ENCODE data around the gene ADAMTSL3.

Gene ADAMTSL3

DNA sequence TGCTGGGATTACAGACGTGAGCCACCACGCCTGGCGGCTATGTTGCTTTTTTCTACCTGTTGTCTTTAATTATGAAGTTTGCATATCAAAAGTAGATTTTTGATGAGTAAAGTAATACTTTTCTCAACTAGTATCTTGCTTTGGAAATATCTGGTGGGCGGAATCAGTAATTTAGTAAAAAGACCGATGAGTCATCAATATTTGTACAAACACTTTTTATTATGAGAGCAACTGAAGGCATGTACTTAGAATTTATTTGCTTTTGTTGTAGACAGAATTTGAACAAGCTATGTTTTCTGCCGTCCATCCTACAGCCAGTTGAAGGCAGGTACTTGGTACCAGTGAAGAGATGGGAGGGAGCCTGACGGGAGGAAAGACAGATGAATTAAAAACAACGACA, 164.7 kb downstream of the ADAMTSL3 start:
- TF ChIP-seq, protein P1, sequence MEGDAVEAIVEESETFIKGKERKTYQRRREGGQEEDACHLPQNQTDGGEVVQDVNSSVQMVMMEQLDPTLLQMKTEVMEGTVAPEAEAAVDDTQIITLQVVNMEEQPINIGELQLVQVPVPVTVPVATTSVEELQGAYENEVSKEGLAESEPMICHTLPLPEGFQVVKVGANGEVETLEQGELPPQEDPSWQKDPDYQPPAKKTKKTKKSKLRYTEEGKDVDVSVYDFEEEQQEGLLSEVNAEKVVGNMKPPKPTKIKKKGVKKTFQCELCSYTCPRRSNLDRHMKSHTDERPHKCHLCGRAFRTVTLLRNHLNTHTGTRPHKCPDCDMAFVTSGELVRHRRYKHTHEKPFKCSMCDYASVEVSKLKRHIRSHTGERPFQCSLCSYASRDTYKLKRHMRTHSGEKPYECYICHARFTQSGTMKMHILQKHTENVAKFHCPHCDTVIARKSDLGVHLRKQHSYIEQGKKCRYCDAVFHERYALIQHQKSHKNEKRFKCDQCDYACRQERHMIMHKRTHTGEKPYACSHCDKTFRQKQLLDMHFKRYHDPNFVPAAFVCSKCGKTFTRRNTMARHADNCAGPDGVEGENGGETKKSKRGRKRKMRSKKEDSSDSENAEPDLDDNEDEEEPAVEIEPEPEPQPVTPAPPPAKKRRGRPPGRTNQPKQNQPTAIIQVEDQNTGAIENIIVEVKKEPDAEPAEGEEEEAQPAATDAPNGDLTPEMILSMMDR (IDR thresholded peaks at IDR 0.05; ENCODE audit: low read depth, low read length, missing control alignments), result no peak
- H3K4me3 ChIP-seq (replicated peaks; ENCODE audit: low read depth, low read length), result no peak overlapping the region
- no peak for DNase-seq (ENCODE audit: extremely low read depth, low read depth)

DNA sequence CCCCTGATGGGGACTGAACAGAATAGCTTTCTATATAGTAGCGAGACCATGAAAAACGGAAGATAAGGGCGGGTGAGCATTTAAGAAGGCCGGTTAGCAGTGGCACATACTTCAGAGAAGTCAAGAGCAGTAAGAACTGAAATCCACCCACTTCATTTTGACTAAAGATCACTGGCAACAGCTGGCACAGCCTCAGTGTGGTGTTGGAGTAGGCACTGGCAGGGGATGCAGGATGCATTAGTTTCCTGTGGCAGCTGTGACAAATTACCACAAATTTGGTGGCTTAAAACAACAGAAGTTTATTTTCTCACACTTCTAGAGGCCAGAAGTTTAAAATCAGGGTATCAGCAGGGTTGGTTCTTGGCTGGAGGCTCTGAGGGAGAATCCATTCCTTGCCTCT, 176.5 kb downstream of the ADAMTSL3 start:
- H3K4me3 ChIP-seq (replicated peaks; ENCODE audit: low read depth, low read length), result no peak overlapping the region
- DNase-seq (ENCODE audit: extremely low read depth, low read depth), result no peak
- TF ChIP-seq, protein P1 (IDR thresholded peaks at IDR 0.05; ENCODE audit: low read depth, low read length, missing control alignments), result no peak

DNA sequence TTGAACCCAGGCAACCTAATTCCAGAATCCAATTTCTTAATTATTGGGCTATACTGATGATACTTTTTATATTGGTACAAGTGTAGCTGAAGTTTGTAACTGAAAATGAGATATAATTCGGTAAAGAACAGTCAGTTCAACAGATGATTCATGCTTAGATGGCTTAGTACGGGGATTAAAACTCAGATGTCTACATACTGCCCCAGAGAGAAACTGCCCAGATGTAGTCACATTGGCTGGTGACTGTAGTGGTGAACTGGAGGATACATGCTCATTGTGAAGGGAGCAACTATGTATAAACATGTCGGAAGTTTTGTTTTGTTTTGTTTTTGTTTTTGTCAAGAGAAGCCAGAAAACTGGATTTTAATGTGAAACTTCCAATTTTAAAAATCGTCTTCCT, 179.6 kb downstream of the ADAMTSL3 start:
- H3K4me3 ChIP-seq (replicated peaks; ENCODE audit: low read depth, low read length), result no peak overlapping the region
- DNase-seq (ENCODE audit: extremely low read depth, low read depth), result no peak
- TF ChIP-seq, protein P1 (IDR thresholded peaks at IDR 0.05; ENCODE audit: low read depth, low read length, missing control alignments), result no peak

DNA sequence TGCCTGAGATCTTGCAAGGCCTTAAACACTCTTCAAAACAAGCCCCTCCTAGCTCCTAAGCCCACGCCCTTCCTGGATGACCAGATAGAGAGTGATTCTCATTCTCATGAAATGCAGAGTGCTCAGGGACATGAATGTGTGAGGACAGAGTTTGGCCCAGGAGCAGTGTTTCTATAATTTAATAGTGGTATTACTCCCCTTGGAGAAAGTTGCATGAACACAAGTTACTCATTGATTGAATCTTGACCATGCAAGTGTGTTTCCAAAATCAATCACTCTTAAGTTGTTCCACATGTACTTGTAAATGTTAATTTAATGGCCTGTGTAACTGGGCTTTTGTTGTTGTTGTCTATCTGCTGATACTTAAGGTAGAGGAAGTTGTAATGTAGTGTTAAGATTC, 181.6 kb downstream of the ADAMTSL3 start:
- no peak for DNase-seq (ENCODE audit: extremely low read depth, low read depth)
- TF ChIP-seq, protein P1 (IDR thresholded peaks at IDR 0.05; ENCODE audit: low read depth, low read length, missing control alignments), result no peak
- no peak overlapping the region for H3K4me3 ChIP-seq (replicated peaks; ENCODE audit: low read depth, low read length)

DNA sequence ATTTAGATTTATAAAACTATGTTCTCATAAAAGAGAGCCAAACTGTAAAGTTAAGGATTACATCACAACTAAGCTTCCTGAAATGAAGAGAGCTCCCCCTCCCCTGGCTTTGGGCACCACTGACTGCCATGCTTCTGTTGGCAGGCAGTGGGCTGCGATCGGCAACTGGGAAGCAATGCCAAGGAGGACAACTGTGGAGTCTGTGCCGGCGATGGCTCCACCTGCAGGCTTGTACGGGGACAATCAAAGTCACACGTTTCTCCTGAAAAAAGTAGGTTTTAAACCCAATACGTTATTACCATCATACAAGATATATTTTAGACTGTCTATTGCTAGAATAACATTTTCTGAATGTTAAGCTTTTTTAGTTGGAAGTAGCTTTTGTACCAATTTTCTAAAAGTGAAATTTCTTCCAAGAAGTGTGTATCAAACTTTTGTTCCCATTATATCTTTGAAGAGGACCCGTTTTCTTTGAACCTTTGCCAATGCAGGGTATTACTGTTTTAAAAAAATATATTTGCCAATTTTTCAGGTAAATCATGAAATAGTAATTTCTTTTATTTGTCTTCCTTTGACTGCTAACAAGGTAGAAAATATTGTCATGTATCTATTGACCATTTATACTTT, 184.1 kb downstream of the ADAMTSL3 start:
- TF ChIP-seq, protein P1 (IDR thresholded peaks at IDR 0.05; ENCODE audit: low read depth, low read length, missing control alignments), result peak; percentile 57
- H3K4me3 ChIP-seq (replicated peaks; ENCODE audit: low read depth, low read length), result no peak overlapping the region
- DNase-seq (ENCODE audit: extremely low read depth, low read depth), result no peak

DNA sequence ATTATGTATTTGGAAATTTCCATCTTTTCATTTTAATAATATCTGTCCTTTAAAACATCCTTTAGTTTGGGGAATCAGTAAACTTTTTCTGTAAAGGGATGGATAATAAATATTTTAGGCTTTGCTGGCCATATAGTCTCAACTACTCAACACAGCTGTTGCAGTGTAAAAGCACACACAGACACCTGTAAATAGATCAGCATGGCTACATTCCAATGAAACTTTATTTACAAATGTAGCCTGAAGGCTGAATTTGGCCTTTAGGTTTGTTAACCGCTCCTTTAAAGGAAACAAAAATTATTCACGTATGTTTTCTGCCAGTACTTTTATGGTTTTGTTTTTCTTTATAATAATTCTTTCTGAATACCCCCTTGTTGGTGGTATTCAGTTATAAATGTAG, 184.8 kb downstream of the ADAMTSL3 start:
- no peak for DNase-seq (ENCODE audit: extremely low read depth, low read depth)
- no peak overlapping the region for H3K4me3 ChIP-seq (replicated peaks; ENCODE audit: low read depth, low read length)
- TF ChIP-seq, protein P1 (IDR thresholded peaks at IDR 0.05; ENCODE audit: low read depth, low read length, missing control alignments), result no peak

DNA sequence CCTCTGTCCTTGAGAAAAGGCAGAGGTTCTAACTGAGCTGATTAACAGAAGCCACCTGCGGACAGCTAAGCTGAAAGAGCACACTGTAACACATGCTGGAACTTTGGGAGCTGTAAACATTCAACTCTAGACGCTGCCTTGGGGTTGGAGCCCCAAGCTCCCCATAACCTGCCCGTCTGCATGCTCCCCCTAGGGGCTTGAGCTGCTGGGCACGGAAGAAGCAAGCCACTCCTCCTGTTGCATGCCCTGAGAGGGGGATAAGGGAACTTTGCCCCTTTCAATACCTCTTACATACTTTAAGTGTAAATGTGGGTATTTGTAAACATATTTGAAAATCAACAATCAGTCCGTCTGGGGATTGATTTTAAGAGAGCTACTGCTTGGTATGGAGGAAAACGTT, 188.4 kb downstream of the ADAMTSL3 start:
- no peak overlapping the region for H3K4me3 ChIP-seq (replicated peaks; ENCODE audit: low read depth, low read length)
- TF ChIP-seq, protein P1 (IDR thresholded peaks at IDR 0.05; ENCODE audit: low read depth, low read length, missing control alignments), result no peak
- DNase-seq (ENCODE audit: extremely low read depth, low read depth), result no peak

Measured in HFF-Myc (cell line).